Liver (tissue), 9 donors: Measurements from ENCODE around the gene MFNG. TPM values are rescaled to one million over a fixed set of nuclear protein-coding genes. Genes with fewer than 3 reads are reported as not detected.
"Not testable (repeated sequence)": the region's sequence is repeated elsewhere in the genome, so short reads cannot be mapped to it uniquely, and the experiment has no call there.

Experiments used
- DNase-seq: peaks from one replicate; pipeline ENCODE4 v3.0.0-alpha.2; 2017; ENCODE audit warnings: low spot score
- H3K27ac ChIP-seq, 2 donors: one replicate each; pipeline ENCODE4 v1.7.0; 2013; ENCODE audit warnings: inconsistent platforms in 2 of 2, low read length in 2 of 2, control low read depth in 1 of 2, low read depth in 1 of 2, mild to moderate bottlenecking in 1 of 2
- H3K27me3 ChIP-seq, 4 donors: one replicate each; pipeline versions ENCODE4 v1.6.1 to v1.7.0; 2013; ENCODE audit warnings: low read length in 3 of 4, inconsistent platforms in 1 of 4, mild to moderate bottlenecking in 1 of 4, moderate library complexity in 1 of 4; ENCODE audit not compliant: control insufficient read depth in 4 of 4, insufficient read depth in 4 of 4
- H3K36me3 ChIP-seq, 4 donors: one replicate each; pipeline versions ENCODE4 v1.6.1 to v1.7.0; 2013; ENCODE audit warnings: low read length in 3 of 4, mild to moderate bottlenecking in 3 of 4, low read depth in 1 of 4, moderate library complexity in 1 of 4; ENCODE audit not compliant: control insufficient read depth in 4 of 4, insufficient read depth in 3 of 4
- H3K4me1 ChIP-seq, 4 donors: one replicate each; pipeline versions ENCODE4 v1.6.1 to v1.7.0; 2013; ENCODE audit warnings: low read length in 3 of 4, mild to moderate bottlenecking in 3 of 4, moderate library complexity in 1 of 4; ENCODE audit not compliant: control insufficient read depth in 4 of 4, insufficient read depth in 4 of 4
- H3K4me3 ChIP-seq, 3 donors: one replicate each; pipeline versions ENCODE4 v1.6.1 to v1.7.0; 2013; ENCODE audit warnings: low read length in 3 of 3, control low read depth in 1 of 3, low read depth in 1 of 3, mild to moderate bottlenecking in 1 of 3
- H3K9ac ChIP-seq, 2 donors: one replicate each; pipeline ENCODE4 v1.7.0; 2013; ENCODE audit warnings: low read length in 2 of 2, mild to moderate bottlenecking in 2 of 2, moderate library complexity in 2 of 2, control low read depth in 1 of 2, low read depth in 1 of 2
- H3K9me3 ChIP-seq, 4 donors: one replicate each; pipeline versions ENCODE4 v1.6.1 to v1.7.0; 2013; ENCODE audit warnings: low read length in 3 of 4; ENCODE audit not compliant: control insufficient read depth in 4 of 4
- FOXA1 ChIP-seq: IDR thresholded peaks from 2 replicates; pipeline ENCODE4 v1.6.1; 2016; ENCODE audit warnings: antibody characterized with exemption
- FOXA2 ChIP-seq: IDR thresholded peaks from 2 replicates; pipeline ENCODE4 v1.6.1; 2016; ENCODE audit warnings: antibody characterized with exemption
- GABPA ChIP-seq, 2 donors: IDR thresholded peaks in 1 of 2; conservative IDR thresholded peaks in 1 of 2; 2 replicates each; pipeline ENCODE4 v1.6.1; 2016; ENCODE audit warnings: antibody characterized with exemption in 2 of 2, mild to moderate bottlenecking in 1 of 2, moderate library complexity in 1 of 2
- HNF4A ChIP-seq, 2 donors: conservative IDR thresholded peaks; 2 replicates each; pipeline ENCODE4 v1.6.1; 2016; ENCODE audit warnings: antibody characterized with exemption in 2 of 2, mild to moderate bottlenecking in 2 of 2
- HNF4G ChIP-seq: IDR thresholded peaks from 2 replicates; pipeline ENCODE4 v1.6.1; 2016; ENCODE audit warnings: antibody characterized with exemption
- NR2F2 ChIP-seq: IDR thresholded peaks from 2 replicates; pipeline ENCODE4 v1.6.1; 2016; ENCODE audit warnings: antibody characterized with exemption
- RAD21 ChIP-seq, 2 donors: IDR thresholded peaks; 2 replicates each; pipeline ENCODE4 v1.6.1; 2016; ENCODE audit warnings: antibody characterized with exemption in 2 of 2, mild to moderate bottlenecking in 2 of 2
- SP1 ChIP-seq: IDR thresholded peaks from 2 replicates; pipeline ENCODE4 v1.6.1; 2018; ENCODE audit warnings: antibody characterized with exemption, mild to moderate bottlenecking
- TAF1 ChIP-seq: conservative IDR thresholded peaks from 2 replicates; pipeline ENCODE4 v1.6.1; 2016; ENCODE audit warnings: antibody characterized with exemption, mild to moderate bottlenecking
- YY1 ChIP-seq: IDR thresholded peaks from 2 replicates; pipeline ENCODE4 v1.6.1; 2016; ENCODE audit warnings: antibody characterized with exemption, mild to moderate bottlenecking
- WGBS: extraction: QIAGEN DNeasy Blood & Tissue Kit; methylation state at CpG from one replicate; pipeline ENCODE4 v1.1.7; 2013; 5-methylcytosine and 5-hydroxymethylcytosine counted together
- polyA plus RNA-seq, 2 donors: library from polyadenylated mRNA; stranded (reverse) in 1 of 2; unstranded in 1 of 2; fragments of 200-250 nt in 1 of 2; fragments of >200 nt in 1 of 2; fragmentation: Nextera tagmentation in 1 of 2; extraction: Ambion mirVana in 1 of 2; gene quantifications; one replicate each; pipeline versions ENCODE4 v1.2.1 to v1.2.3, GENCODE V29; 2013 to 2015
- total RNA-seq, 2 donors: library from RNA; depleted of rRNA; stranded (reverse); fragments of >200 nt; gene quantifications; one replicate each; pipeline ENCODE4 v1.2.3, GENCODE V29; 2014
- TF ChIP-seq, protein P1 (sequence below): IDR thresholded peaks from 2 replicates; pipeline ENCODE4 v1.6.1; 2016; ENCODE audit warnings: antibody characterized with exemption
- TF ChIP-seq, protein P2 (sequence below): fragments of 150-350 bp; IDR thresholded peaks from 2 replicates; pipeline ENCODE4 v1.5.1; 2017; ENCODE audit warnings: improper control_type of control experiment, low read depth, low read length; ENCODE audit not compliant: missing input control
- TF ChIP-seq, protein P3 (sequence below): IDR thresholded peaks from 2 replicates; pipeline ENCODE4 v1.6.1; 2016; ENCODE audit warnings: antibody characterized with exemption, mild to moderate bottlenecking
- TF ChIP-seq, protein P4 (sequence below): IDR thresholded peaks from 2 replicates; pipeline ENCODE4 v1.6.1; 2016; ENCODE audit warnings: antibody characterized with exemption
- TF ChIP-seq, protein P5 (sequence below): IDR thresholded peaks from 2 replicates; pipeline ENCODE4 v1.6.1; 2016; ENCODE audit warnings: antibody characterized with exemption
- donor health status: healthy.
- donor health status: healthy.
- donor health status: healthy.
- donor health status: healthy.
- donor health status: healthy.

MFNG gene
- total and polyA plus RNA-seq, 4 donors, result 5.0 to 10.7 (median 7.4) TPM

DNA sequence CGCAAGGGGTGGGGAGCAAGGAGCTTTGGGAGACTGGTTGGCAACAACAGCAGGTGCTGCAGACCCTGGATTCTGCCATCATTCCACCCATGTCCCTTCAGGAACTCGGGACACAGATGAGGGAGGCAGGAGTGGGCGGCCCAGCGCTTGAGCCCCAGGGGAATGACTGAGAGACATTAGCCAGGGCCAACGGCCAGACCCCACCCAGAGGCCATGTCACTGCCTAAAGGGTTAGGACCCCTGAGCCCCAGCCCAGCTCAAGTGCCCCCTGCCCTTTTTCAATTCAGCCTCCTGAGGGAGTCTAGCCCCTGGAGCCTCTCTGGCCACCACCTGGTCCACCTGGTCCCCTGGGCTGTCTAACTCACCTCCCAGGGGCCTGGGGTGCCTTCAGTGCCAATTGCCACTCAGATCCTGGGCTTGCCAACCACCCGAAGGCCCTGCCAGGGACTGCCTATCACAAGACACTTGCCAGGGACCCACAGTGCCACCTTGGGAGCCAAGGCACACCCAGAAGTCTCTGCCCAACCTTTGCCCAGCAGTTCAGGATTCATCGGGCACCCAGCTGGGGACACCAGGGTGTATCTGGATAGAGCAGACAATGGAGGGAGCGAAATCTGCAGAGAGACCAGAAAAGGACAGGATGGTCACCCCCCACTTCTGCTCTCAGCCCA is 16.6 kb downstream of the MFNG start:
- Histone ChIP-seq H3K9ac (no peak overlapping the region), H3K36me3 (peaks cover 0 to 3% (median 0%) of the 10 kb centered on the region in 4 donors), H3K27ac (no peak overlapping the region), H3K4me3 (no peak overlapping the region), H3K27me3 (no peaks in the 10 kb centered on the region), H3K4me1 (no peaks in the 10 kb centered on the region), H3K9me3 (no peaks in the 10 kb centered on the region)
- TF ChIP-seq TAF1, result no peak
- TF ChIP-seq RAD21 (IDR thresholded peaks at IDR 0.05), result no peak
- no peak for TF ChIP-seq HNF4G
- TF ChIP-seq, protein P1, sequence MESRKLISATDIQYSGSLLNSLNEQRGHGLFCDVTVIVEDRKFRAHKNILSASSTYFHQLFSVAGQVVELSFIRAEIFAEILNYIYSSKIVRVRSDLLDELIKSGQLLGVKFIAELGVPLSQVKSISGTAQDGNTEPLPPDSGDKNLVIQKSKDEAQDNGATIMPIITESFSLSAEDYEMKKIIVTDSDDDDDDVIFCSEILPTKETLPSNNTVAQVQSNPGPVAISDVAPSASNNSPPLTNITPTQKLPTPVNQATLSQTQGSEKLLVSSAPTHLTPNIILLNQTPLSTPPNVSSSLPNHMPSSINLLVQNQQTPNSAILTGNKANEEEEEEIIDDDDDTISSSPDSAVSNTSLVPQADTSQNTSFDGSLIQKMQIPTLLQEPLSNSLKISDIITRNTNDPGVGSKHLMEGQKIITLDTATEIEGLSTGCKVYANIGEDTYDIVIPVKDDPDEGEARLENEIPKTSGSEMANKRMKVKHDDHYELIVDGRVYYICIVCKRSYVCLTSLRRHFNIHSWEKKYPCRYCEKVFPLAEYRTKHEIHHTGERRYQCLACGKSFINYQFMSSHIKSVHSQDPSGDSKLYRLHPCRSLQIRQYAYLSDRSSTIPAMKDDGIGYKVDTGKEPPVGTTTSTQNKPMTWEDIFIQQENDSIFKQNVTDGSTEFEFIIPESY, result no peak
- 77% methylated on average over 8 of the region's 8 CpGs for WGBS
- no peak for DNase-seq

DNA sequence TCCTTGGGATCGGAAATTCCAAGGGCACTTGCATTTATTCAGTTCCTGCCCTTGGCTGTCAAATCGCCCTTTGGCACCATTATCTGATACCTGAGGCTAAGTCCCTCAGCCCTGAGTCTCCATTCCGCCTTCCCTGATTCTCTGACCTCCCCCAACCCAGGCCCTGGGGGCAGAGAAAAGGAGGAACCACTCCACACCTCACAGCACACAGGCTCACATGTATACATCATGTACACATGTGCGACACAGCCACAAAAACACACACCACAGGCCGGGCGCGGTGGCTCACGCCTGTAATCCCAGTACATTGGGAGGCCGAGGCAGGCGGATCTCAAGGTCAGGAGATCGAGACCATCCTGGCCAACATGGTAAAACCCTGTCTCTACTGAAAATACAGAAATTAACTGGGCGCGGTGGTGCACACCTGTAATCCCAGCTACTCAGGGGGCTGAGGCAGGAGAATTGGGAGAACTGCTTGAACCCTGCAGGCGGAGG is 17.9 kb downstream of the MFNG start:
- not testable (repeated sequence) for H3K9ac ChIP-seq, H3K4me1 ChIP-seq, H3K4me3 ChIP-seq, H3K27me3 ChIP-seq, DNase-seq, H3K27ac ChIP-seq, H3K9me3 ChIP-seq, H3K36me3 ChIP-seq
- 93% methylated on average over 14 of the region's 14 CpGs for WGBS

DNA sequence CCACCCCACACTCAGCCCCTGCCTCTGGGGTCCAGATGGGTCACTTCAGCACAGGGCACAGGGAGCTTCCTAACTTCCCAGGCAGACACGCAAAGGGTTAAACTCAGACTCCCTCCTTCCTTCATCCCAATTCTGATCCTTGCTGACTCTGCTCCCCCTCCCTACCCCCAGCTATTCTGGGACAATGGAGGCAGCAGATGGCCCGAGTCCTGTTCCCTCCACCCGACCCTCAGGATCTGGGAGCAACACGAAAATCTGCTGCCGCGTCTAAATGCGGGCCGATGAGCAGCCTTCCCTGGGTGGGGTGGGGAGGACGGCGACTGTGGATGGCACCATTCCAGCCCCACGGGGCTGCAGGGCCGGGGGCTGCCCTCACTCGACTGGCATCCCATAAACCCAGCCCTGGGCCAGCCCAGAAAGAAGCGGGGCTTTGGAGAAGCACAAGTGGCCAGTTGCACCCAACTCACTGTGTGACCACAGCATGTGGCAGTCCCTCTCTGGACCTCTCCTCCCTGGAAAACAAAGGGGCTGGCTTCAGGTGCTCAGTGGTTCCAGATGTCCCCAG is 18.7 kb downstream of the MFNG start:
- WGBS, result 72% methylated on average over 14 of the region's 14 CpGs
- no peak for DNase-seq
- H3K4me3 ChIP-seq, result no peak overlapping the region

More for the DNA sequence above, 18.7 kb downstream of the MFNG start:
- H3K9ac ChIP-seq, result no peak overlapping the region
- H3K27ac ChIP-seq, result no peak overlapping the region
- peaks cover 0 to 2% (median 0%) of the 10 kb centered on the region in 4 donors for H3K4me1 ChIP-seq
- no peaks in the 10 kb centered on the region for H3K36me3 ChIP-seq
- no peaks in the 10 kb centered on the region for H3K9me3 ChIP-seq
- H3K27me3 ChIP-seq, result no peaks in the 10 kb centered on the region
- TF ChIP-seq, protein P2, sequence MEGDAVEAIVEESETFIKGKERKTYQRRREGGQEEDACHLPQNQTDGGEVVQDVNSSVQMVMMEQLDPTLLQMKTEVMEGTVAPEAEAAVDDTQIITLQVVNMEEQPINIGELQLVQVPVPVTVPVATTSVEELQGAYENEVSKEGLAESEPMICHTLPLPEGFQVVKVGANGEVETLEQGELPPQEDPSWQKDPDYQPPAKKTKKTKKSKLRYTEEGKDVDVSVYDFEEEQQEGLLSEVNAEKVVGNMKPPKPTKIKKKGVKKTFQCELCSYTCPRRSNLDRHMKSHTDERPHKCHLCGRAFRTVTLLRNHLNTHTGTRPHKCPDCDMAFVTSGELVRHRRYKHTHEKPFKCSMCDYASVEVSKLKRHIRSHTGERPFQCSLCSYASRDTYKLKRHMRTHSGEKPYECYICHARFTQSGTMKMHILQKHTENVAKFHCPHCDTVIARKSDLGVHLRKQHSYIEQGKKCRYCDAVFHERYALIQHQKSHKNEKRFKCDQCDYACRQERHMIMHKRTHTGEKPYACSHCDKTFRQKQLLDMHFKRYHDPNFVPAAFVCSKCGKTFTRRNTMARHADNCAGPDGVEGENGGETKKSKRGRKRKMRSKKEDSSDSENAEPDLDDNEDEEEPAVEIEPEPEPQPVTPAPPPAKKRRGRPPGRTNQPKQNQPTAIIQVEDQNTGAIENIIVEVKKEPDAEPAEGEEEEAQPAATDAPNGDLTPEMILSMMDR, result no peak
- no peak for TF ChIP-seq TAF1
- TF ChIP-seq YY1, result no peak
- TF ChIP-seq, protein P3, sequence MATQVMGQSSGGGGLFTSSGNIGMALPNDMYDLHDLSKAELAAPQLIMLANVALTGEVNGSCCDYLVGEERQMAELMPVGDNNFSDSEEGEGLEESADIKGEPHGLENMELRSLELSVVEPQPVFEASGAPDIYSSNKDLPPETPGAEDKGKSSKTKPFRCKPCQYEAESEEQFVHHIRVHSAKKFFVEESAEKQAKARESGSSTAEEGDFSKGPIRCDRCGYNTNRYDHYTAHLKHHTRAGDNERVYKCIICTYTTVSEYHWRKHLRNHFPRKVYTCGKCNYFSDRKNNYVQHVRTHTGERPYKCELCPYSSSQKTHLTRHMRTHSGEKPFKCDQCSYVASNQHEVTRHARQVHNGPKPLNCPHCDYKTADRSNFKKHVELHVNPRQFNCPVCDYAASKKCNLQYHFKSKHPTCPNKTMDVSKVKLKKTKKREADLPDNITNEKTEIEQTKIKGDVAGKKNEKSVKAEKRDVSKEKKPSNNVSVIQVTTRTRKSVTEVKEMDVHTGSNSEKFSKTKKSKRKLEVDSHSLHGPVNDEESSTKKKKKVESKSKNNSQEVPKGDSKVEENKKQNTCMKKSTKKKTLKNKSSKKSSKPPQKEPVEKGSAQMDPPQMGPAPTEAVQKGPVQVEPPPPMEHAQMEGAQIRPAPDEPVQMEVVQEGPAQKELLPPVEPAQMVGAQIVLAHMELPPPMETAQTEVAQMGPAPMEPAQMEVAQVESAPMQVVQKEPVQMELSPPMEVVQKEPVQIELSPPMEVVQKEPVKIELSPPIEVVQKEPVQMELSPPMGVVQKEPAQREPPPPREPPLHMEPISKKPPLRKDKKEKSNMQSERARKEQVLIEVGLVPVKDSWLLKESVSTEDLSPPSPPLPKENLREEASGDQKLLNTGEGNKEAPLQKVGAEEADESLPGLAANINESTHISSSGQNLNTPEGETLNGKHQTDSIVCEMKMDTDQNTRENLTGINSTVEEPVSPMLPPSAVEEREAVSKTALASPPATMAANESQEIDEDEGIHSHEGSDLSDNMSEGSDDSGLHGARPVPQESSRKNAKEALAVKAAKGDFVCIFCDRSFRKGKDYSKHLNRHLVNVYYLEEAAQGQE, result no peak
- TF ChIP-seq HNF4G, result no peak
- no peak for TF ChIP-seq NR2F2
- TF ChIP-seq, protein P4, sequence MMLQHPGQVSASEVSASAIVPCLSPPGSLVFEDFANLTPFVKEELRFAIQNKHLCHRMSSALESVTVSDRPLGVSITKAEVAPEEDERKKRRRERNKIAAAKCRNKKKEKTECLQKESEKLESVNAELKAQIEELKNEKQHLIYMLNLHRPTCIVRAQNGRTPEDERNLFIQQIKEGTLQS, result no peak
- TF ChIP-seq, protein P5, sequence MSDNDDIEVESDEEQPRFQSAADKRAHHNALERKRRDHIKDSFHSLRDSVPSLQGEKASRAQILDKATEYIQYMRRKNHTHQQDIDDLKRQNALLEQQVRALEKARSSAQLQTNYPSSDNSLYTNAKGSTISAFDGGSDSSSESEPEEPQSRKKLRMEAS, result no peak
- TF ChIP-seq, protein P1, result no peak
- TF ChIP-seq HNF4A (conservative IDR thresholded peaks at IDR 0.05), result no peak
- TF ChIP-seq FOXA1, result no peak
- TF ChIP-seq SP1, result no peak
- no peak for TF ChIP-seq FOXA2
- no peak for TF ChIP-seq GABPA (IDR thresholded peaks at IDR 0.05 in 1 of 2, conservative IDR thresholded peaks at IDR 0.05 in 1 of 2)
- TF ChIP-seq RAD21 (IDR thresholded peaks at IDR 0.05), result no peak
